NCI-H82 treated with DMSO at 0.1 percent for 48 hours (cell line): ENCODE results near the gene DCHS2.

Experiments used
- DNase-seq: peaks from one replicate; lab custom pipeline; 2025; ENCODE audit not compliant: unreplicated experiment; lab: John Stamatoyannopoulos, UW

The DCHS2 gene

GRCh38 chr4:154452798-154453346 lies 38.7 kb downstream of the DCHS2 start:
- DNase-seq = no peak

- DNase-seq = no peak
These were observed 40.6 kb downstream of the DCHS2 start for GRCh38 chr4:154450966-154451365.

DNA sequence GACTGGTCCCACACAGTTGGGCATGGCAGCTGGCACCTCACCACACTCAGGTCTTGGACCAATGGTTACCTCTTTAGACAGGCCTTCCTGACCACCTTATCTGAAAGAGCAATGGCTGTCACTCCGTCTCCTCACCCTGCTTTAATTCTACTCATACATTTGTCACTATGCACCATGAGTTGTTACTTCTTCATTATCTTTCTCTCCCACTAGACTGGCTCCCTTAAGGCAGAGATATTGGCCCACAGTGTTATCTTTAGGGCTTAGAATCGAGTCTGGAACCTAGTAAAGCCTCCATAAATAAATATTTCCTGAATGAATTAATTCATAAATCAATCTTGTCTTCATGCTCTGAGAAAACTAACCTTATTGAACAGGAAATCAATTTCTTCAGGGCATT lies 46.6 kb downstream of the DCHS2 start:
- DNase-seq = no peak

- no peak for DNase-seq
These were observed 49.6 kb downstream of the DCHS2 start for GRCh38 chr4:154441982-154442381.

- no peak for DNase-seq
These were observed 50.5 kb downstream of the DCHS2 start for GRCh38 chr4:154441124-154441523.

GRCh38 chr4:154439224-154439623 lies 52.4 kb downstream of the DCHS2 start:
- no peak for DNase-seq

GRCh38 chr4:154435895-154436294 lies 55.7 kb downstream of the DCHS2 start:
- no peak for DNase-seq

DNA sequence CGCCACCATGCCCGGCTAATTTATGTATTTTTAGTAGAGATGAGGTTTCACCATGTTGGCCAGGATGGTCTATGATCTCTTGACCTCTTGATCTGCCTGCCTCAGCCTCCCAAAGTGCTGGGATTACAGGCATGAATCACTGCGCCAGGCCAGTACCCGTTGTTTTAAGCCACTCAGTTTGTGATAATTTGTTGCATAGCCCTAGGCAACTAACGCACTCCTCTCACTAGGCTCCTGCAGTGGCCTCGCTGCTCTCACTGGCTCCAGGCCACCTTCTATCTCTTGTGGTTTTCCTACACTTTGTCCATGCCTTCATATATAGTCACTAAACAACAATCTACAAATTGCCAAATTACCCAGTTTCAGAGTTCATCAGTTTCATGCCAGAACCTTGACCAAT lies 58.1 kb downstream of the DCHS2 start:
- no peak for DNase-seq

DNA sequence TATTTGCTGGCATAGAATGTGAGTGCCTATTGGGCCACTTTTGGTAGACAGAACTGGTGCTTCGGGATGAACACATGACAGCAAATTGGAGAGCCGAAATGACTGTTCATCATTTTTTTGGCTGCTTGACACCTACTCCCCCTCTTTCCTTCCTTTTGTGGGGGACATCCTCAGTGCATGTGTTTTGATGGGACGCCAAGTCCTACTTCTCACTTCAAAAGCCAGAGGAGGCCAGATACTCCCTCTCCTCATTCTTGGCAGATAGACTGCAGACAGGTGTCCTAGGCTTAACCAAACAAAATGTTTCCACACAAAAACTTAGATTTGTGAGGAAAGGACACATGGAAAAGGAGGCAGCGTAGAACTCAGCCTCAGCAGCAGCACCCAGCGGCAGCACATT lies 62.4 kb downstream of the DCHS2 start:
- DNase-seq = no peak

- DNase-seq = no peak
These were observed 64.5 kb downstream of the DCHS2 start for GRCh38 chr4:154427149-154427548.

GRCh38 chr4:154425514-154425913 lies 66.1 kb downstream of the DCHS2 start:
- DNase-seq = no peak

- no peak for DNase-seq
These were observed 66.7 kb downstream of the DCHS2 start for GRCh38 chr4:154424810-154425484.

- no peak for DNase-seq
These were observed 69.4 kb downstream of the DCHS2 start for GRCh38 chr4:154422152-154422551.

- no peak for DNase-seq
These were observed 70.0 kb downstream of the DCHS2 start for GRCh38 chr4:154421618-154422017.

- no peak for DNase-seq
These were observed 74.3 kb downstream of the DCHS2 start for GRCh38 chr4:154417373-154417673.

GRCh38 chr4:154416190-154416547 lies 75.4 kb downstream of the DCHS2 start:
- no peak for DNase-seq

DNA sequence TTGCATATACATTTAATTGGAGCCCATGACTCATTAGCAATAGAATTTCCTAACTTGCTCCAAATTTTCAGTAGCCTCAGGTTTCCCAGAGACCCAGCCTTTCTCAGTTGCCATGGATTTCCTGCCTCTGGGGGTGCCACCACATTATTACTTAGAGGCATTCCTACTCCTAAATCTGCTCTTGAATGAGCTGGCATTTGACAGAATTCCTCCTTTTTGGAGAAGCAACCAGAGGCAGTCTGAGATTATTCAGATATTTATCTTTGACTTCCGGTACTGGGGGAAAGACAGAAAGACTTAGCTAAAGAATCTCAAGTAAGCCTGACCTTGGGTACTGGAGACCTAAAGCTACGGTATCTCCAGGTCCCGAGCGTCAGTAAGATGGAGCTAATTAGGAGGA lies 76.3 kb downstream of the DCHS2 start:
- DNase-seq = no peak

DNA sequence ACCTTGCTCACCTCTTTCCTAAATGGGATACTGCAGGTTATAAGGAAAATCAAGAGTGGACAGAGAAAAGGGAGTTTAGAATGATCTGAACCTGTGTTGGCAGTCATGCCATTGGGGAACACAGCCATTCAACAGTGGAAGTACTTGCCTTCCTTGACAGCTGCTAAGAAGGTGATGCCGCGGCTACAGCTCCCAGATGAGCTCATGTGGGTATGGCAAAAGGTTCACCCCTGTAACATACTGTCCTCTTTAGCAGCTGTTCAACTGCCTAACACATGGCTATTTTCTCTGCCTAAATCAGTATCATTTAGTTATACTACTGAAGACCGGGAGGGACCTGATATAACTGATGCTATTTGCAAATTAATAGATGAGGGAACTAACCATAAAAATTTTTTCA lies 76.8 kb downstream of the DCHS2 start:
- no peak for DNase-seq

GRCh38 chr4:154414371-154414770 lies 77.2 kb downstream of the DCHS2 start:
- no peak for DNase-seq

GRCh38 chr4:154407443-154407842 lies 84.2 kb downstream of the DCHS2 start:
- no peak for DNase-seq

DNA sequence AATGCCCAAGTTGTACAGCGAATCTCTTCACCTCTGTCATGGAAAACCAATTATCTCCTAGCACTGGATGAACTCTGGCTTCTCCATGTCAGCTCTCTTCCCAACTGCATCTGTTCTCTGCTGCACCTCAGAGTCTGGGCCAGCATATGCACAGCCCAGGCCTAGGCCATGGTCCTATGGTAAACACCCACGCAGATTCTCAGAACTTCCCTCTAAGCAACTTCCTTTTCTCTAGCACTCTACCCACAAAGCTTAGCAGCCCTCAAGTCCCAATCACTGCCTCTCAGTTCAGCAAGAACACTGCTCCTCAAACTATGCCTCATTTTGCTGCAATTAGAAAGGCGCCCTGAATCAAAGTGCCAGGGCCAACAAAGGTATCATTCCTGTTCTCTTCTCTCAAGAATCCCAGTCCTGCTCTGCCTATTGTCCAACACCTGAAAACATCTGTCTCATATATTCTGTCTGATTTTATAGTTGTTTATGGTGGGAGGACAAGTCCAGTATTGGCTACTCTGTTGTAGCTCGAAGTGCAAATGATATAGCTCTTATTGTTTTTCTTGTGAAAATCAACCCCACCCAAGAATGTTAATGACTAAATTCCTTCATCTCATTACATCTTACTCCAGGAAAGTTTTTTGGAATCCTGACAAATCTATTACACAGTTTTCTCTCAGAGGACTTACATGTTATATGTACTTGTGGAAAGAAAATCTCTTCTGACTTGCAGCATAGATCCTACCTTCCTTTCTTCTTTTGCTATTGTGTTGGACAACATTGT lies 85.4 kb downstream of the DCHS2 start:
- DNase-seq = no peak

- no peak for DNase-seq
These were observed 92.2 kb downstream of the DCHS2 start for GRCh38 chr4:154399259-154399974.
